AG10803 (cell line): ENCODE data around the gene ARL8A.
"Not testable (repeated sequence)": the region's sequence is repeated elsewhere in the genome, so short reads cannot be mapped to it uniquely, and the experiment has no call there.

Source experiments
- DNase-seq: peaks from one replicate; pipeline ENCODE4 v3.0.0; 2010; ENCODE audit warnings: low read depth
- H3K4me3 ChIP-seq: 2 replicates; pipeline ENCODE4 v1.5.1; 2011; ENCODE audit warnings: mild to moderate bottlenecking, low read length, control low read depth
- TF ChIP-seq, protein P1 (sequence below): conservative IDR thresholded peaks from 2 replicates; pipeline ENCODE4 v1.5.1; 2011; ENCODE audit warnings: mild to moderate bottlenecking, low read length, control low read depth, inconsistent platforms

ARL8A gene

DNA sequence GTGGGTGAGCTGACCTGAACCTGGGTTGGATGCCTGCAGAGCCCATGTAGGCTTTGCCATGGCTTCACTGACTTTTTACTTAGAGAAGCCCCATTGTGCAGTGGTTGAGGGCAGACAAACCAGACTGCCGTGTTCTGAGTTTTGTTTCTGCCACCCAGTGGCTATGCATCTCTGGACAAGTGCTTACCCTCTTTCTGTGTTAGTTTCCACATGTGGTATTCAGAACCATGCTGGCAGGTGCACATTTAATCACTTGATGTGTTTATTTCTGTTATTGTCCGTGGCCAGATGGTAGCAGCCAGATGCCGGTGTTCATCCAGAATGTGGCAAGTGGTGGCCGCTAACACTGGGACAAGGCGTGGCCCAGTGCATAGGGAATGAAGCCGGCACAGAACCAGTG lies 26.2 kb upstream of the ARL8A start:
- no peak for DNase-seq
- H3K4me3 ChIP-seq = no peak overlapping the region
- TF ChIP-seq, protein P1, sequence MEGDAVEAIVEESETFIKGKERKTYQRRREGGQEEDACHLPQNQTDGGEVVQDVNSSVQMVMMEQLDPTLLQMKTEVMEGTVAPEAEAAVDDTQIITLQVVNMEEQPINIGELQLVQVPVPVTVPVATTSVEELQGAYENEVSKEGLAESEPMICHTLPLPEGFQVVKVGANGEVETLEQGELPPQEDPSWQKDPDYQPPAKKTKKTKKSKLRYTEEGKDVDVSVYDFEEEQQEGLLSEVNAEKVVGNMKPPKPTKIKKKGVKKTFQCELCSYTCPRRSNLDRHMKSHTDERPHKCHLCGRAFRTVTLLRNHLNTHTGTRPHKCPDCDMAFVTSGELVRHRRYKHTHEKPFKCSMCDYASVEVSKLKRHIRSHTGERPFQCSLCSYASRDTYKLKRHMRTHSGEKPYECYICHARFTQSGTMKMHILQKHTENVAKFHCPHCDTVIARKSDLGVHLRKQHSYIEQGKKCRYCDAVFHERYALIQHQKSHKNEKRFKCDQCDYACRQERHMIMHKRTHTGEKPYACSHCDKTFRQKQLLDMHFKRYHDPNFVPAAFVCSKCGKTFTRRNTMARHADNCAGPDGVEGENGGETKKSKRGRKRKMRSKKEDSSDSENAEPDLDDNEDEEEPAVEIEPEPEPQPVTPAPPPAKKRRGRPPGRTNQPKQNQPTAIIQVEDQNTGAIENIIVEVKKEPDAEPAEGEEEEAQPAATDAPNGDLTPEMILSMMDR = no peak

DNA sequence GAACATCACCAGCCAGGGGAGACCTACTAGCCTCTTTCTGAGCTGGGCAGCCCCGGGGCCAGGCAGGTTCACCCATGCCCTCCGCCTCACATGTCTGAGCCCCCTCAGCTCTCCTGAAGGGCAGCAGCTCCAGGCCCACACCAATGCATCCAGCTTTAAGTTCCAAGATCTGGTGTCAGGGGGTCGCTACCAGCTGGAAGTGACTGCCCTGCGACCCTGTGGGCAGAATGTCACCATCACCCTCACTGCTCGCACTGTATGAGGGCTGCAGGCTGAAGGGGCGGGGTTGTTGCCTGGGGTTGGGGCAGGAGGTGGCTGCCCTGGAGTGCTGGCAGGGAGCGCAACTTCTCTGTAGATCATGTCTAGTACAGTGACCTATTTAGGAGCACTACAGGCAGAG lies 24.3 kb upstream of the ARL8A start:
- H3K4me3 ChIP-seq = no peak overlapping the region
- TF ChIP-seq, protein P1 = no peak
- DNase-seq = no peak

DNA sequence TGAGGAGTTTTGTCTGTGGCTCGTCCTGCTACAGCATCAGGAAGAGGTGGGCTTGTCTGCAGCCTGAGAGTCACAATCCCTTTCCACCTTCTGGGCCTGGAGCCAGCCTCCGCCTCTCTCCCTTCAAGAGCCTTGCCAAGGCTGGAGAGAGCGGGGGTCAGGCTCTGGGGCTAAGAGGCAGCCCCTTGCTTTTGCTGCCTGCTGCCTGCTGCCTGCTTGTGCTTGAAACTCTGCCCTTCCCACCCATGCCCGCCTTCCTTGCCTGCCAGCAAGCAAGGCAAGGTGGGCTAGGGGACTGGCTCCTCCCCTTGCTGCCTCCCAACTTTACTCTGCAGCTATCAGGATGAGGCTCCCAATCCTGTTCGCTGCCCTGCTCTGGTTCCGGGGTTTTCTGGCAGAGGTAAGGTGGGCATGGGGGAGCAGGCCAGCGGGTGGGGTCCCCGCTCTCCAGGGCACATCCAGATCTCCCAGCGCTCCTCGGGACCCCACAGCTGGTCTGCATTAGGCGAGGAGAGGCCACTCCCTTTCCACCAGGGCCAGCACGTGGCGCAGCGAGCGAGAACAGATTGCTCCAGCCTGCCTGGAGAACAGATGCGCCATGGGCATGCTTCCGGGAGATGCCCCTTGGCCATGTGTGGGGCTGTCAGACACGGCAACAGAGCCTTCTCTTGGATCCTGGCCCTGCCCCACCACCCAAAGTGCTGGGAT lies 23.3 kb upstream of the ARL8A start:
- peak; percentile 73 for DNase-seq
- TF ChIP-seq, protein P1 = no peak

DNA sequence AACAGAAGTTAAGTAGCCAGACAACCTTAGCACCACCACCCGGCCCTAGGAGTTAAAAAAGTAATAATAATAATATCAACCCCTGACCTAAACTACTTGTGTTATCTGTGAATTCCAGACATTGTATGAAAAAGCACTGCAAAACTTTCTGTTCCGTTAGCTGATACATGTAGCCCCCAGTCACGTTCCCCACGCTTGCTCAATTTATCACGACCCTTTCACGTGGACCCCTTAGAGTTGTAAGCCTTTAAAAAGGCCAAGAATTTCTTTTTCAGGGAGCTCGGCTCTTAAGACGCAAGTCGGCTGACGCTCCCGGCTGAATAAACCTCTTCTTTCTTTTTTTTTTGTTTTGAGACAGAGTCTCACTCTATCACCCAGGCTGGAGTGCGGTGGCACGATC lies 22.5 kb upstream of the ARL8A start:
- DNase-seq, H3K4me3 ChIP-seq: not testable (repeated sequence)

More for the DNA sequence above, 23.3 kb upstream of the ARL8A start:
- peak overlapping the region; percentile 23 for H3K4me3 ChIP-seq

DNA sequence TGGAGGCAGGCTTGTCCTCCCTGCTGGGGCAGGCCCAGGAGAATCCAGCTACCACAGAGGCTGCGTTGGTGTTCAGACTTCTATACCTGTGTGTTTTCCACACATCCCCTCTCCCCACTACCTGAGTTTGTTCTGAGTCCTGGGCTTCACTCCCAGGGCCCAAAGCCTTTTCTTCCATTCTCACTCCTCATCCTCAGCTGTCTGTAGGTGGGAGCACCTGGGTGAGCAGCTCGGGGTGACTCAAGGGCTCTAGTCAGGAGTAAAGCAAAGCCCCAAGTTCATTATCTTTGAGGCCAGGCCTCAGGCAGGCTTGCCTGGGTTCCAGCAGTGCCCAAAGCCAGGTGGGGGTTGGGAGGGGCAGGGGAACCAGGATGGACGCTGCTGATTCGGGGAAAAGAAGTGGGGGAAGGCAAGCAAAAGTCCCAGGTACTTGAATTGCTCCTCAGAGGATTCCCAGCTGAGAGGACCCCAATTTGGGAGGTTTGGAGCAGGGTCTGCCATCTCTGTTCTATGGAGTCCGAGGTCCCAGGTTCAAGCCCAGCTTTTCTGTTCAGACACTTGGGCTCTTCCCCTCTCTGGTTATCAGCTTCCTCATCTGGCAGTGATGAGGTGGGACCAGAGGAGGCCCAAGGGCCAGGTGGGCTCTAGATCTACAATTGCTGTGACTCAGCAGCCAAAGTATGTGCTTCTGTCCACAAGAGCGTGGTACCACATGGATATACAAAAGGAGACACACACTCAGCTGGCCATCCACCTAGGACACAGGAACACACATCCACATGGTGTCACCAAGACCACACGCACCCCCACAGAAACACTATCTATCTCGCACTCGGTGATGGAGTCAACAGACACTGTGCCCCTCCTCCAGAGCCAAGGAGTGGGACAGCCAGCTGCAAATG lies 21.7 kb upstream of the ARL8A start:
- no peak for DNase-seq
- no peak overlapping the region for H3K4me3 ChIP-seq
- TF ChIP-seq, protein P1 = no peak

DNA sequence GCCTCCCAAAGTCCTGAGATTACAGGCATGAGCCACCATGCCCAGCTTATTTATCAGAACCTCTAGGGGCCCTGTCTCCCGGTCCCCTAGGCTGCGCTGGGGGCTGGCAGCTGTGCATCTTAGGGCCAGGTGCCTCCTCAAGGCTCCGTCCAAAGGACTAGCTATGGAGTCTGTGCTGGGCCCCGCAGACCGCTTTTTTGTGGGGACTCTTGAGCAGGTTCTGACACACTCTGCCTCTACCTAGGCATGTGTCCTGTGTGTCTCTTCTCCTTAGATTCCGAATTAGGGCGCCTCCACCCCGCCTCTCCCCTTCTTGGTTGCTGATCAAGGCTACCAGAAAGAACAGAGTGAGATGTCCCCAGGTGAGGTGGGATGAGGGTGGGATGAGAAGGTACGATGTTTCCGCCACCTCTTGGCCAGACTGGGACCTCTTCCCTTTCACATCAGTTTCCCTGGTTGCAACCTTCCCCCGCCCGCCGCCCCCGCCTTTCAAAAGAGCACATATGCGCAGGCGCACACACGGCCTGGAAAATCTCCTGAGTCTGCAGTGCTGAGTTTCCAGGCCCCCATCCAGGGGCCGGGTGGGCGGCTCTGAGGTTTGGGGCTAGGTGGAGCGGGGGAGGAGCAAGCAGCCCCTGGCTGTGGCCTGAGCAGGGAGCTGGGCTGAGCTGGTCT lies 20.9 kb upstream of the ARL8A start:
- no peak overlapping the region for H3K4me3 ChIP-seq
- TF ChIP-seq, protein P1 = no peak
- DNase-seq = no peak

DNA sequence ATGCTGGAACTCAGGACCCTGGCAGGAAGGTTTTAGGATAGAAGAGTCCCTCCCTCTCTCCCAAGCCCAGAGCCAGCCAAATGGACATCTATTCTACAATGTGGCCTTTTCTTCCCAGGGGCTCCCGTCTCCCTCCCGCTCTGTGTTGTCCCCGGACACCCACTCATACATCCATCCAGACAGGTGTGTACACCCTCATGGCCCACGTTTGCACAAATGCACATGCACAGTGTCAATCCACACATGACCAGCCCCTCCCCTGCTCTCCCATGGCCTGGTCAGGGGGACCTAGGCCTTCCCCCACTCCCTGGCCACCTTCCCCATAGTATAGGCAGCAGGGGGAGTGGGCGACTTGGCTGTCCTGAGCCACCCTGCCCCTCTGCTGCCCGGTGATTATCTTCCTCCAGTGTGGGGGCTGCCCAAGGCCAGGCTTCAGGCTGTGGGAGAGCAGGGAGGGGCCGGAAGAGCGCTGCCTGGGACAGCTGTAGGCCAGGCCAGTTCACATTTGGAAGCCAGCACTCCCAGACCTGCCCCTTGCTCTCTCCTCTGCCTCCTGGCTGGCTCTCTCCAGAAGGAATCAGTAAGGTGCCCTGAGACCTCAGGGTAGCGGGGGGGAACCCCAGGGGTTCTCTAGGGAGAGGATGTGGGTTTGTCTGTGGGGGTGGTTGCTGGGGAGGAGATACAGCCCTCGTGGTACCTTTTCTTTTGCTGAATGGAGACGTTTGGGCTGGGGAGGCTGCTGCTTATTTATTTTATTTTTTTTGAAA lies 19.9 kb upstream of the ARL8A start:
- TF ChIP-seq, protein P1 = no peak
- no peak for DNase-seq
- no peak overlapping the region for H3K4me3 ChIP-seq
